ENCODE results near the gene IDH3G.
"Not testable (repeated sequence)": the region's sequence is repeated elsewhere in the genome, so short reads cannot be mapped to it uniquely, and the experiment has no call there.

Gene IDH3G

GRCh38 chrX:153794018-153794896 lies at the start of gene IDH3G, which contains the start of gene SSR4:
Gene IDH3G, minus strand, starts transcription at chrX:153794375. Its CDS starts 49 bp downstream, at chrX:153794326.
Gene SSR4, plus strand, starts transcription at chrX:153794668. Its CDS starts 20 bp downstream, at chrX:153794688.
- DNase-seq (ENCODE audit: low read depth), result peak; percentile 87

DNA sequence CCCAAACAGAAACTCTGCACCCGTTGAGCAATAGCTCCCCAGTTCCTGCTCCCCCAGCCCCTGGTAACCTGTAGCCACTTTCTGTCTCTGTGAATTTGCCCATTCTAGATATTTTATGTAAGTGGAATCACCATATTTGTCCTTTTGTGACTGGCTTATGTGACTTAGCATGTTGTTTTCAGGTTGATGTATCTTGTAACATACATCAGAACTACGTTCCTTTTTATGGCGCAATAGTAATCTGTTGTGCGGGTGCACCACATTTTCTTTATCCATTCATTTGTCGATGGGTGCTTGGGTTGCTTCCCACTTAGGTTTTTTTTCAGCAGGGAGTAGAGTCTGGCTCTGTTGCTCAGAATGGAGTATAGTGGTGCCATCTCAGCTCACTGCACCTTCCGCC lies 42.7 kb upstream of the IDH3G start:
- no peak for DNase-seq (ENCODE audit: low read depth)

GRCh38 chrX:153832728-153833127 lies 38.6 kb upstream of the IDH3G start:
- DNase-seq (ENCODE audit: low read depth), result no peak

DNA sequence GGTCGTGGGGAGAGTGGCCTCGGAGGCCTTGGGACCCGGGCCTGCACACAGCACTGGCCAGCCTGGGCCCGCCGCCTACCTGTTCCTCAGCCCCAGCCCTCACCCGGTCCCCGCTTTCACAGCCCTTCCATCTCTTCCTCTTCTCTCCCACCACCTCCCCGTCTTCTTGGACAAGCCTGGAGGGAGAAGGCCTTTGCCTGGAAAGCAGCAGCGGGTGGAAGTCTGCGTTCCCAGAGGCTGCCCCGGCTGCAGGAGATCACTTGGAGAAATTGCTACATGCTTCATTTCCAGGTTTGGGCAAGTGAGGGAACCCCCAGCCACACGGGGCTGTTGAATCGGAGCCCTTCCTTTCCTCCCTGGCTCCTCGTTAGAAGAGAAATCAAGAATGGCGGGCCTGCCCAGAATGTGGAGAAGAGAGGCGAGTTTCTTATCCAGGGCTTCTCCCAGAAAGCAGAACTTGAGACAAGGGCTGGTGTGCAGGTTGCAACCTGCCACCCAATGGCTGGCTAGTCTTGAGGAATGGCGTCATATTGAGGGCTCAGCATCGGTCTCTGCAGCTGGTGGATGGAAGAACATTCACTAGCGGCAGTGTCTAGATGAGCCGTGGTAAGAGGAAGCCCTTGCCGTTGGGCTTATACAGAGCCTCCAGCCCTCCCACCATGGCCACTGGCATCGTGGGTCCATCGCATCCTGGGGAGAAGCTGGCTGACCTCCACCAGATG lies 37.4 kb upstream of the IDH3G start:
- DNase-seq (ENCODE audit: low read depth), result no peak

DNA sequence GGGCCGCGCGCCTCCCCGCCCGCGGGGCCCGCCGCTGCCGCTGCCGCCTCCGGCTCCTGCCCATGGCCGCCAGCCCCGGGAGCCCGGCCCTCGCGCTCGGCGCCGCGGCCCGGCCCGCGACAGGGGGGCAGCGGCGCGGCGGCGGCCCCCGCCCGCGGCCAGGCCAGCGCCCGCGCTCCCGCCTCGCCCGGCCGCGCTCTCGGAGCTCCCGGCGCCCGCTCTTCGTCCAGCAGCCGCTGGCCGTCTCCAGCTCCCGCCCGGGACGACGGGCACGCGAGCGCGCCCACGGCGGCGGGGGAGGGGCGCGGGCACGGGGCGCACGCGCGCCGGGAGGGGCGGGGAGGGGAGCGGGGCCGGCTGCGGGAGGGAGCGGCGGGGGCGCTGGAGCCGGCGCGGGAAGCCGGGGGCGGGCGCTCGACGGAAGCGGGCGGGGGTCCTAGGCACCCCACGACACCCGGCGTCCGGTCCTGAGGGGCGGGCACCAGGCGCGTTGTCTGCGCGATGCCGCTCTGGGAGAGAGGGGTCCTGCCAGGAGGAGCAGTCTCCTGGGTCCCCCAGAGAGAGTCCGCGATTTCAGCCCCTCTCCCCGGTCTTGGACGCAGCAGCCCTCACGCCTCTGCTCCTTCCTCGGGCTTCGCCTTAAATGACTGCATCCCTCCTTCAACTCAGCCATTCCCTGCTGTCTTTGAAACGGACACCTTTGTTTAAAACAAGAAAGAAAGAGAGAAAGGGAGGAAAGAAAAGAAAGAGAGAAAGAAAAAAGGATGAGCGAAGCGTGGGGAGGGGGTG lies 36.7 kb upstream of the IDH3G start:
- DNase-seq (ENCODE audit: low read depth), result no peak

GRCh38 chrX:153829799-153830639 lies 35.8 kb upstream of the IDH3G start, which contains the start of gene PDZD4:
Gene PDZD4, minus strand, starts transcription at chrX:153830544. Its CDS starts 246 bp downstream, at chrX:153830298.
- DNase-seq (ENCODE audit: low read depth), result no peak

DNA sequence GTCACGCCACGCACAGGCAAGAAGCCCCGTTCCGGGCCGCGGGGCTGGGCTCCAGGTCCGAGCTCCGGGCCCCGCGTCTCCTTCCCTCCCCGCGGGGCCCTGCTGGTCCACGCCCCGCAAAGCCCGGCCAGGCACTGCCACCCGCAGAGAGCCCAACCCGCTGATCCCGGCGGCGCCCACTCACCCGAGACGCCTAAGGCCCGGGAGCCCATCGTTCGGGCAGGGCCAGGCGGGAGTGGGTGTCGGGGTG lies 35.3 kb upstream of the IDH3G start:
- no peak for DNase-seq (ENCODE audit: low read depth)

DNA sequence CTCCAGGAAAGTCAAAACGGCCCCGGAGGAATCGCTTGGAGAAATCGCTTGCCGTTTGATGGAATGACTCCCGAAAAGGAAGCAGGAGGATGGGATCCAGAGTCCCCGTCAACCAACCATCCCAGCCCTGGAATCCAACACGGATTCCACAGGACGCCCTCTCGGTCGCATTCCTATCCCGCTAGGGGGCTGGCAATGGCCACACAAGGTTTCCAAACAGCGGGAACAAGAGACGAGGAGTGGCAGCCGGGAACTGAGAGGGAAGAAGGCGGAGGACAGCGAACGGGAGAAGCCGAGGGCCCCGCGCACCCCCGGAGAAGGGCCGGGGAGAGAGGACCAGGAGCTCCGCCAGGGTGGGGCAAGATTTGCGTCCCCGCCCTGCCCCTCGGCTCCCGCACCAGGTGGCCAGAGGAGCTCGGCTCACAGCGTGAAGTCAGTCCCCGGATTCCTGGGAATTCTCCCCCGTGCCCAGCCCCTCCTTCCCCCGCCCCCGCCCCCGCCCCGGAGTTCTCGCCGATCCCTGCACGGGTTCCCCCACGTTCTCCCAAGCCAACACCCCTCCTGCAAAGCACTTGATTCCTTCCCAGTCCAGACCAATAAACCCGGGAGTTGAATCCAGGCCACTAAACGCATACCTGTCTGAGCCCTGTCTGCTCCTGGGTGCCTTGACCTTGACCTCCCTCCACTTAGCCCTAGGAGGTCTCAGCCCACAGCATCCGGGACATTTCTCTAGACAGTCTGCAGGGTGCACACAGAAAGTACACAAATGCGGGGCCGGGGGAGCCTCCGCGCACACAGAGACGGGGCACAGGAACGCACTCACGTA lies 34.8 kb upstream of the IDH3G start:
- DNase-seq (ENCODE audit: low read depth), result no peak

GRCh38 chrX:153828308-153828707 lies 34.1 kb upstream of the IDH3G start:
- no peak for DNase-seq (ENCODE audit: low read depth)

- no peak for DNase-seq (ENCODE audit: low read depth)
Measured at GRCh38 chrX:153827903-153828302, 33.7 kb upstream of the IDH3G start.

DNA sequence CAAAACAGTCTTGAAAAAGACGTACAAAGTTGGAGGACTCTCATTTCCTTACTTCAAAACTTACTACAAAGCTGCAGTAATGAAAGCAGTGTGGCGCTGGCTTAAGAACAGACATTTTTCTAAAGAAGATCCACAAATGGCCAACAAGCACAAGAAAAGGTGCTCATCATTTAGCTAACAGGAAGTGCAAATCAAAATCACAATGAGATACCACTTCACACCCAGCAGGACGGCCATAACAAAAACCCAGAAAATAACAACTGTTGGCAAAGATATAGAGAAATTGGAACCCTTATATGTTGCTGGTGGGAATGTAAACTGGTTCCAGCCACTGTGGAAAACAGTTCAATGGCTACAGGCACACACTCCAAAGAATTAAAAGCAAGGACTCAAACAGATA lies 32.8 kb upstream of the IDH3G start:
- no peak for DNase-seq (ENCODE audit: low read depth)

GRCh38 chrX:153825042-153825441 lies 30.9 kb upstream of the IDH3G start:
- no peak for DNase-seq (ENCODE audit: low read depth)

DNA sequence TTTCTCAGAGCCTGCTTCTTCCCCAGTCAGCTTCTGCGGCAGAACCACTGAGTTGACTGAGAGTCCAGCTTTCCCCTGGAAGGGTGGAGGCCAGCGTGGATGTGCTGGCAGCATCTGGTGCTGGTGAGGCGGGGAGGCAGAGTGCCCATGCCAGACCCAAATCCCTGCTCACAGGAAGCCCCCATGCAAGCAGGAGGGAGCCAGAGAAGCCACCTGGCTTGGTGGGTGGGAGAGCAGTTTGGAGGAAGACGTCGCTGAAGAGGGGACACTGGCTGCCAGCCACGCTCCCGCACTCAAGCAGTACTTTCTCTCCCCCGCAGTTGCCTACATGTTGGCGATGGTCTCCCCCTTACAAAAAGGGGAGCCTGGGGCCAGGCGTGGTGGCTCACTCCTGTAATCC lies 30.2 kb upstream of the IDH3G start:
- no peak for DNase-seq (ENCODE audit: low read depth)

DNA sequence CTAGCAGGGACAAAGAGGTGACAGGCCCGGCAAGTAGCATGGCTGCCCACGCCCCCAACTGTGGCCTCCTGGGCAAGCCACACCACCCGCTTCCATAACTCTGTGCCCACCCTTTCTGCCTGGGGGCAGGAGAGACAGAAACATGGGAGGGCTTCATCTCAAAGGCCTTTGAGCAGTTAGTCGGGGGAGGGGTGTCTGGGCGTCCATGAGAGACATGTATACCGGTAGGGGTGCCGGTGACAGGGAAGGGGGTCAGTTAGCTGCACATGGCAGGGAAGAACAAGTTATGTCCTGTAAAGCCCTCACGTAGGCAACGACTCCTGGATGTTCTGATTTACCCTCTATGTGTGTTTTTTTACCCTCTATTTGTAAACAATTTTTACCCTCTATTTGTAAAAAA lies 26.9 kb upstream of the IDH3G start:
- DNase-seq (ENCODE audit: low read depth), result no peak

DNA sequence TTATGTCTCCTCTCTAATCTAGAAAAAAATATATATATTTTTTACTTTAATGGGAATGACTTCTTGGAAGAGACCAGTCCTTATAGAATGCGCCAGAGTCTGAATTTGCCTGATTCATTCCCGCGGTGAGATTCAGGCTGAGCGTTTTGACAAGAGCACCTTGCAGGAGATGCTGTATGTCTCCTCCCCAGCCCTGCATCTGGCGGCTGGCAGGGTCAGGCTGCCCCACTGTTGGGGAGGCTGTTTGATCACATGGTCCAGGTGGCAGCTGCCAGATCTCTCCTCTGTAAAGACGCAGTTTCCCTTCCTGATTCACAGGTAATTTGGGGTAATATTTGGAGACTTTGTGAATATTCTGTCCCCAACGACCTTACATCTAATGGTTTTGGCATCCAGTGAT lies 26.4 kb upstream of the IDH3G start:
- DNase-seq (ENCODE audit: low read depth), result no peak

DNA sequence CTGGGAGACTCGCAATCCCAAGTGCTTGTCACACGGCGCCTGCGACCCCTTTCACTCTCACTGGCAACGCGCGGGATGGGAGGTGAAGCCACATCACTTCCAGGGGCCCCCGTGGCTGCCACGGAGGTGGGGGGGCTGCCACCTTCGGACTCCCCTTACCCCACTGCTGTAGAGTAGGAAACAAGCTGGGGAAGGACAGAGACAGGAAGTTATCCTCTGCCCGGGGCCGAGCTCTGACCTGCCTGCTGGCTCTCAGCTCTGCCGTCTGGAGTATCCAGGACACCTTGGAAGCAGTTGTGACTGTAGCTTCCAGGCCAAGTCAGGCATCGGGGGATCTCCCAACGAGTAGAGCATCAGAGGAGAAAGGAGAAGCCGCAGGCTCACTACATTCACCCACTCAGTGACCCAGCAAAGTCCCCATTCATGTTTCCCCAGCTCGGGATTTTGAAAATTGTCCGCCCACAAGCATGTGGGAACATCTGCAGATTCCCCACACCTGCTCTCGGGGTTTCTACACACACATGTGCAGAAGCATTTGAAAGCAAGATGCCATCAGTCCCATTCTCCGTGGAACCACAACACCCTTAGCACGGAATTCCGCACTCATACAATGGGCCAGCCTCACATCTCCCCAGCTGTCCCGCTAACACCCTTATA lies 25.3 kb upstream of the IDH3G start:
- DNase-seq (ENCODE audit: low read depth), result no peak

DNA sequence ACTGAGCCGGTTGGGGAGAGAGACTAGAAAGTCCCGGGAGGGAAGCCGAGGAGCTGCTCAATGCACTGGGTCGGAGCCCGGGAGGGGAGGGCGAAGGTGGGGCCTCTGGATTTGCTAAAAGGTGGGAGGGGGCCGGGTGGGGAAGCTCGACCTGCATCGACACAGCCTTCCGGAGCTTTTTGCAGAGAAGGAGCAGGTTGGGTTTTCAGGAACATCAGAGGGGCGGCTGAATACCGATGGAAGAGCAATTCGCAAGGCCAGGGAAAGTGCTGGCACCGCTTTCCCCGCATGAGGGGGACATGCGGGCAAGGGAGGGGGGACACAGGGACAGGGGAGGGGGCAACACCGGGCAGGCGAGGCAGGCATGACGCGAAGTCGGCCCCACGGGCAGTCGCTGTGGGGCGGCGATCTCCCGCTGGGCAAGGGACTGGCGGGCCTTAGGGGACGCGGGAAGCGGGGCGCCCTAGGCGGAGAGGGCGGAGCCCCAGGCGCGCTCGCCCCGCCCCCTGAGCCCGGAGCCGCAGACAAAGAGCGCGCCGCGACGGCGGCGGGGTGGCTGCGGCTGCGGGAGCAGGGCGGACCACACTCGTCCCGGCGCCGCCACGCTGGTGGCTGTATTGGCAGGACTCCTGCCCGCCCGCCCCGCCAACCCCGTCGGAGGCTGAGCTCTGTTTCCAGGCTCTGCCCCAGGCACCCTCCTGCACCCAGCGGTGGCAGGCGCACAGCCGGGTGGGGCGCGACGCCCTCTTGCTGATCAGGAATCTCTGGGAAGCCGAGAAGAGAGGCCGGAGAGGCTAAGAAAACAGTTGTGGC lies 24.6 kb upstream of the IDH3G start:
- DNase-seq (ENCODE audit: low read depth), result peak; percentile 41

GRCh38 chrX:153818064-153818463 lies 23.9 kb upstream of the IDH3G start:
- not testable (repeated sequence) for DNase-seq (ENCODE audit: low read depth)

All from activated T-helper 9 cell treated with anti-CD3 and anti-CD28 coated beads, Interleukin-2, amount 50 U/mL, for 16 hours (primary cell).